Keratinocyte (primary cell): ENCODE data around the gene EOGT. TPM values are rescaled to one million over a fixed set of nuclear protein-coding genes. Genes with fewer than 3 reads are reported as not detected.
A peak's percentile ranks its signal among the peaks of the same experiment; 100 is the strongest.

Experiments
- DNase-seq: peaks from one replicate; pipeline ENCODE4 v3.0.0-alpha.2; 2011; ENCODE audit warnings: low read depth, missing footprints, low spot score
- FAIRE-seq: peaks from 2 replicates; lab custom pipeline; 2011; peaks lifted over from hg19 to GRCh38; lab: Jason Lieb, UNC
- H2AFZ ChIP-seq: 2 replicates; pipeline ENCODE4 v1.6.0; 2012; ENCODE audit warnings: low read length, control low read depth, inconsistent platforms; ENCODE audit not compliant: control insufficient read depth
- H3K27ac ChIP-seq: 2 replicates; pipeline ENCODE4 v1.5.1; 2011; ENCODE audit warnings: low read length; ENCODE audit not compliant: control insufficient read depth, insufficient read depth
- H3K27me3 ChIP-seq: 3 replicates; pipeline ENCODE4 v1.6.0; 2011; ENCODE audit warnings: low read length; ENCODE audit not compliant: control insufficient read depth, insufficient read depth; ENCODE audit errors: extremely low read depth
- H3K36me3 ChIP-seq, 2 experiments: 2 replicates in 1 of 2; 3 replicates in 1 of 2; pipeline ENCODE4 v1.5.1; 2011; ENCODE audit warnings: low read length in 2 of 2, mild to moderate bottlenecking in 1 of 2; ENCODE audit not compliant: control insufficient read depth in 2 of 2, insufficient read depth in 2 of 2; ENCODE audit errors: extremely low read depth in 1 of 2
- H3K4me1 ChIP-seq: 3 replicates; pipeline ENCODE4 v1.5.1; 2011; ENCODE audit warnings: low read length; ENCODE audit not compliant: control insufficient read depth, insufficient read depth; ENCODE audit errors: extremely low read depth
- H3K4me2 ChIP-seq: 3 replicates; pipeline ENCODE4 v1.6.0; 2011; ENCODE audit warnings: low read depth, low read length; ENCODE audit not compliant: control insufficient read depth, insufficient read depth; ENCODE audit errors: extremely low read depth
- H3K4me3 ChIP-seq, 3 experiments: fragments of 200-600 bp in 1 of 3; sonication (generic) in 1 of 3; 2 replicates in 2 of 3; 3 replicates in 1 of 3; pipeline ENCODE4 v1.5.1; 2011 to 2016; ENCODE audit warnings: low read length in 3 of 3, mild to moderate bottlenecking in 3 of 3, control low read depth in 2 of 3, inconsistent platforms in 1 of 3, low read depth in 1 of 3, mixed read lengths in 1 of 3, mixed run types in 1 of 3, moderate library complexity in 1 of 3; ENCODE audit not compliant: control insufficient read depth in 2 of 3, insufficient read depth in 2 of 3; ENCODE audit errors: extremely low read depth in 1 of 3
- H3K79me2 ChIP-seq: 2 replicates; pipeline ENCODE4 v1.6.0; 2012; ENCODE audit warnings: low read length; ENCODE audit not compliant: control insufficient read depth, insufficient read depth
- H3K9ac ChIP-seq: 3 replicates; pipeline ENCODE4 v1.6.0; 2011; ENCODE audit warnings: low read length; ENCODE audit not compliant: control insufficient read depth, insufficient read depth; ENCODE audit errors: extremely low read depth
- H3K9me1 ChIP-seq: 3 replicates; pipeline ENCODE4 v1.6.0; 2011; ENCODE audit warnings: low read length; ENCODE audit not compliant: control insufficient read depth, insufficient read depth; ENCODE audit errors: extremely low read depth
- H3K9me3 ChIP-seq: 2 replicates; pipeline ENCODE4 v1.5.1; 2012; ENCODE audit warnings: low read depth, low read length; ENCODE audit not compliant: control insufficient read depth
- H4K20me1 ChIP-seq: 3 replicates; pipeline ENCODE4 v1.6.0; 2011; ENCODE audit warnings: low read length; ENCODE audit not compliant: control insufficient read depth, insufficient read depth; ENCODE audit errors: extremely low read depth
- EZH2 ChIP-seq: IDR thresholded peaks from one replicate; pipeline ENCODE4 v1.6.1; 2012; ENCODE audit warnings: inconsistent platforms, mild to moderate bottlenecking, low read length, moderate library complexity
- dilution Hi-C: fragments of 300-500 bp; cut with MboI; formaldehyde crosslinking; loops from one replicate; pipeline ENCODE4 v1.7.0; 2020; ENCODE audit warnings: low sequenced_read_pairs; ENCODE audit not compliant: extremely low pct_ligation_motif_present
- polyA plus RNA-seq, 5 experiments: library from polyadenylated mRNA; depleted of rRNA in 3 of 5; stranded (reverse) in 3 of 5; stranded (forward) in 1 of 5; unstranded in 1 of 5; fragments of >200 nt; gene quantifications; 1 replicate in 1 of 5; 2 replicates in 3 of 5; 3 replicates in 1 of 5; pipeline versions ENCODE4 v1.2.1 to v1.2.3, GENCODE V29; 2011 to 2012; ENCODE audit warnings: missing spikeins in 2 of 5, low read depth in 1 of 5, low replicate concordance in 1 of 5
- TF ChIP-seq, protein P1 (sequence below), 3 experiments: IDR thresholded peaks in 1 of 3; conservative IDR thresholded peaks in 1 of 3; optimal IDR thresholded peaks in 1 of 3; 2 replicates in 2 of 3; 3 replicates in 1 of 3; pipeline versions ENCODE3 to v1.5.1; 2011; ENCODE audit warnings: low read length in 3 of 3, mild to moderate bottlenecking in 3 of 3, moderate library complexity in 2 of 3, control low read depth in 1 of 3, inconsistent platforms in 1 of 3; ENCODE audit not compliant: insufficient read depth in 2 of 3; ENCODE audit errors: extremely low read depth in 1 of 3

The EOGT gene
- polyA plus RNA-seq, 1 donor (not counting 4 experiments of a cell fraction or from before 2014, with no cell fraction given): 39.0 TPM

DNA sequence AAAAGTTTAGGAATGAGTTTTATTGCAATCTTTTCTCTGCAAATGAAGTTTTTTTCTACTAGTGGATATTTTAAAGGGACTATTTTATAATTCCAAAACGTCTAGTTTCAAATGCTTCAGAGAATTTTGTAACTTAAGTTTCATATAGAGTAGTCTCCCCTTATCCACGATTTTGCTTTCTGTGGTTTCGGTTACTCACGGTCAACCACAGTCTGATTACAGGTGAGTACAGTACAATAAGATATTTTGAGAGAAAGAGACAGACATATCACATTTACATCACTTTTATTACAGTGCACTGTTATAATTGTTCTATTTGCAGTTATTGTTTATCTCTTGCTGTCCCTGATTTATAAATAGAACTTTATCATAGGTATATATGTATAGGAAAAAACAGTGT is 7.4 kb upstream of the EOGT start:
- H3K4me2 ChIP-seq: no peak overlapping the region
- no peaks in the 10 kb centered on the region for H3K4me1 ChIP-seq
- H3K79me2 ChIP-seq: no peaks in the 10 kb centered on the region
- H4K20me1 ChIP-seq: no peaks in the 10 kb centered on the region
- H2AFZ ChIP-seq: no peak overlapping the region
- no peaks in the 10 kb centered on the region for H3K9me1 ChIP-seq
- H3K27me3 ChIP-seq: no peaks in the 10 kb centered on the region
- no peak overlapping the region for H3K9ac ChIP-seq
- no peaks in the 10 kb centered on the region for H3K9me3 ChIP-seq
- DNase-seq (no peak), FAIRE-seq (no peak)
- H3K4me3 ChIP-seq: no peak overlapping the region
- H3K27ac ChIP-seq: no peak overlapping the region
- TF ChIP-seq, protein P1, sequence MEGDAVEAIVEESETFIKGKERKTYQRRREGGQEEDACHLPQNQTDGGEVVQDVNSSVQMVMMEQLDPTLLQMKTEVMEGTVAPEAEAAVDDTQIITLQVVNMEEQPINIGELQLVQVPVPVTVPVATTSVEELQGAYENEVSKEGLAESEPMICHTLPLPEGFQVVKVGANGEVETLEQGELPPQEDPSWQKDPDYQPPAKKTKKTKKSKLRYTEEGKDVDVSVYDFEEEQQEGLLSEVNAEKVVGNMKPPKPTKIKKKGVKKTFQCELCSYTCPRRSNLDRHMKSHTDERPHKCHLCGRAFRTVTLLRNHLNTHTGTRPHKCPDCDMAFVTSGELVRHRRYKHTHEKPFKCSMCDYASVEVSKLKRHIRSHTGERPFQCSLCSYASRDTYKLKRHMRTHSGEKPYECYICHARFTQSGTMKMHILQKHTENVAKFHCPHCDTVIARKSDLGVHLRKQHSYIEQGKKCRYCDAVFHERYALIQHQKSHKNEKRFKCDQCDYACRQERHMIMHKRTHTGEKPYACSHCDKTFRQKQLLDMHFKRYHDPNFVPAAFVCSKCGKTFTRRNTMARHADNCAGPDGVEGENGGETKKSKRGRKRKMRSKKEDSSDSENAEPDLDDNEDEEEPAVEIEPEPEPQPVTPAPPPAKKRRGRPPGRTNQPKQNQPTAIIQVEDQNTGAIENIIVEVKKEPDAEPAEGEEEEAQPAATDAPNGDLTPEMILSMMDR (optimal IDR thresholded peaks at IDR 0.05 in 1 of 3, IDR thresholded peaks at IDR 0.05 in 1 of 3, conservative IDR thresholded peaks at IDR 0.05 in 1 of 3; ENCODE audit: extremely low read depth in 1 of 3, insufficient read depth in 2 of 3, low read length in 3 of 3): no peak
- no peak for TF ChIP-seq EZH2
- dilution Hi-C loops: no loop called here
- peaks cover 3 to 8% of the 10 kb centered on the region in 2 experiments for H3K36me3 ChIP-seq

DNA sequence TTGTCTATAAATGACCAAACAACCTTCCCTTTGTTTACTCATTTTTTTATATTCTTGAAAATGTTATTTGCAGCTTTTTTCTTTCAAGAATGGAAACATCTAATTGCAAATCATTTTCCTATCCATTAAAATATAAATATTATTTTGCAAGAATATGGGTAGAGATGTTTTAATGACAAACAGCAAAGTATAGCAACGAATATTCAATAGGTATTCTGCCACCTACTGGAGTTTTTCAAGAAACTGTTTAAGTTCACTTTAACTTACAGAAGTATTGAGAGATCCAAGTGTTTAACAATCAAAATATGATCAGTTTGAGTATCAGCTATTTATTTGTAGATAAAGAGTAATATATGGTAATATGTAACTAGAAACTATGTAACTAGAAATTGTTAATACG is 6.9 kb upstream of the EOGT start:
- Histone ChIP-seq H3K4me2 (no peak overlapping the region), H4K20me1 (no peaks in the 10 kb centered on the region), H3K27ac (no peak overlapping the region), H3K9me1 (no peaks in the 10 kb centered on the region), H3K27me3 (no peaks in the 10 kb centered on the region), H2AFZ (no peak overlapping the region), H3K9ac (no peak overlapping the region), H3K79me2 (peaks cover 2% of the 10 kb centered on the region), H3K4me1 (no peaks in the 10 kb centered on the region), H3K9me3 (no peaks in the 10 kb centered on the region), H3K4me3 (no peak overlapping the region), H3K36me3 (peaks cover 3 to 4% of the 10 kb centered on the region in 2 experiments)
- no peak for TF ChIP-seq EZH2
- TF ChIP-seq, protein P1 (optimal IDR thresholded peaks at IDR 0.05 in 1 of 3, IDR thresholded peaks at IDR 0.05 in 1 of 3, conservative IDR thresholded peaks at IDR 0.05 in 1 of 3; ENCODE audit: extremely low read depth in 1 of 3, insufficient read depth in 2 of 3, low read length in 3 of 3): peak in 1 of 3 experiments; percentile 26
- no peak for DNase-seq
- dilution Hi-C loops: no loop called here
- no peak for FAIRE-seq
